Fibroblast of pulmonary artery (primary cell): ENCODE results near the gene S1PR2.

Source experiments
- DNase-seq: peaks from one replicate; pipeline ENCODE4 v3.0.0-alpha.2; 2010; ENCODE audit warnings: low read depth
- H3K4me3 ChIP-seq: replicated peaks from 2 replicates; pipeline ENCODE4 v1.5.1; 2011; ENCODE audit warnings: low read depth, mild to moderate bottlenecking, control low read depth, low read length, moderate library complexity
- CTCF ChIP-seq: IDR thresholded peaks from 2 replicates; pipeline ENCODE4 v1.5.1; 2011; ENCODE audit warnings: mild to moderate bottlenecking, control low read depth, low read length, inconsistent platforms; ENCODE audit errors: missing control alignments

S1PR2 gene

DNA sequence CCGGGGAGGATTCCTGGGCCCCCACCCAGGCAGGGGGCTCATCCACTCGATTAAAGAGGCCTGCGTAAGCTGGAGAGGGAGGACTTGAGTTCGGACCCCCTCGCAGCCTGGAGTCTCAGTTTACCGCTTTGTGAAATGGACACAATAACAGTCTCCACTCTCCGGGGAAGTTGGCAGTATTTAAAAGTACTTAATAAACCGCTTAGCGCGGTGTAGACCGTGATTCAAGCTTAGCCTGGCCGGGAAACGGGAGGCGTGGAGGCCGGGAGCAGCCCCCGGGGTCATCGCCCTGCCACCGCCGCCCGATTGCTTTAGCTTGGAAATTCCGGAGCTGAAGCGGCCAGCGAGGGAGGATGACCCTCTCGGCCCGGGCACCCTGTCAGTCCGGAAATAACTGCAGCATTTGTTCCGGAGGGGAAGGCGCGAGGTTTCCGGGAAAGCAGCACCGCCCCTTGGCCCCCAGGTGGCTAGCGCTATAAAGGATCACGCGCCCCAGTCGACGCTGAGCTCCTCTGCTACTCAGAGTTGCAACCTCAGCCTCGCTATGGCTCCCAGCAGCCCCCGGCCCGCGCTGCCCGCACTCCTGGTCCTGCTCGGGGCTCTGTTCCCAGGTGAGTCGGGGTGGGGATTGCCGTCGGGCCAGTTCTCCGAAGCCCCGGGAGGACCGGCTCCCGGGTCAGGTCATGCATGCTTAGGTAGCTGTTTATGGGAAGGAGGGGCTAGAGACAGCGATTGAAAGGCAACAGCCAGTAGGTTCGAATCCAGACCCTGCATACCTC, 39.7 kb upstream of the S1PR2 start, which contains the start of gene ICAM1:
Gene ICAM1 (plus strand): TSS at position 505 of the 779 bp plus-strand sequence. CDS start 40 bp downstream, at position 545.
- H3K4me3 ChIP-seq: peak within 1 kb of the TSS; percentile 85
- peak; percentile 95 for DNase-seq
- TF ChIP-seq CTCF: no peak

DNA sequence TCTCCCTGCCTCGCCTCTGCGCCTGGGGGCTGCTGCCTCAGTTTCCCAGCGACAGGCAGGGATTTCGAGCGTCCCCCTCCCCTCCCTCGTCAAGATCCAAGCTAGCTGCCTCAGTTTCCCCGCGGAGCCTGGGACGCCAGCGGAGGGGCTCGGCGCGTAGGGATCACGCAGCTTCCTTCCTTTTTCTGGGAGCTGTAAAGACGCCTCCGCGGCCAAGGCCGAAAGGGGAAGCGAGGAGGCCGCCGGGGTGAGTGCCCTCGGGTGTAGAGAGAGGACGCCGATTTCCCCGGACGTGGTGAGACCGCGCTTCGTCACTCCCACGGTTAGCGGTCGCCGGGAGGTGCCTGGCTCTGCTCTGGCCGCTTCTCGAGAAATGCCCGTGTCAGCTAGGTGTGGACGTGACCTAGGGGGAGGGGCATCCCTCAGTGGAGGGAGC, 39.1 kb upstream of the S1PR2 start:
- peak; percentile 53 for DNase-seq
- peak overlapping the region; percentile 85 for H3K4me3 ChIP-seq
- no peak for TF ChIP-seq CTCF

GRCh38 chr19:10269333-10270179, 38.4 kb upstream of the S1PR2 start:
- peak; percentile 87 for DNase-seq
- TF ChIP-seq CTCF: peak; percentile 85
- peak overlapping the region; percentile 85 for H3K4me3 ChIP-seq

DNA sequence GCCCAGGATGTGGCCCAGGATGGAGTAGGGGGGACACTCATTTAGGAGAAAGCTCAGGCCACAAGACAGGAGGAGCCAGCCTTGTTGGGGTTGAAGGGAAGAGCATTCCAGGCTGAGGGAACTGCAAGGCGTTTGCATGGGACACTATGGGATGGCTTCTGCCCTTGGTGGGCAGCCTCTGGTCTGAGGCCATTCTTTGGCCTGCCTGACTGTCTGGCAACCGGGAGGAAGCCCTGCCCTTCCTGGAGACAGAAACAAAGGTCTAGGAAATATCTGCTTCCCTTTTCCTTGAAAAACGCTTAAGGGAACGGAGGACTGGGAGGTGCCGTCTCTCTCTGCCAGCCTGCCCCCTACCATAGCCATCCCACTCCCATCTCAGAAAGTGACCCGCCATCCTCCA, 36.9 kb upstream of the S1PR2 start:
- no peak for DNase-seq
- no peak for TF ChIP-seq CTCF
- H3K4me3 ChIP-seq: no peak overlapping the region

GRCh38 chr19:10266706-10267105, 35.6 kb upstream of the S1PR2 start:
- no peak for DNase-seq
- no peak overlapping the region for H3K4me3 ChIP-seq
- TF ChIP-seq CTCF: no peak

- peak; percentile 38 for DNase-seq
- no peak for TF ChIP-seq CTCF
- H3K4me3 ChIP-seq: no peak overlapping the region
These were observed 31.6 kb upstream of the S1PR2 start for GRCh38 chr19:10262771-10263170.
